Measurements from ENCODE around the gene TMEM170A. TPM values are rescaled to one million over a fixed set of nuclear protein-coding genes. Genes with fewer than 3 reads are reported as not detected.

TMEM170A gene
- total and polyA plus RNA-seq, 10 of the 15 experiments (the other 5 are each of a cell fraction or from before 2014, with no cell fraction given): 7.3 to 28.2 (median 20.9) TPM

DNA sequence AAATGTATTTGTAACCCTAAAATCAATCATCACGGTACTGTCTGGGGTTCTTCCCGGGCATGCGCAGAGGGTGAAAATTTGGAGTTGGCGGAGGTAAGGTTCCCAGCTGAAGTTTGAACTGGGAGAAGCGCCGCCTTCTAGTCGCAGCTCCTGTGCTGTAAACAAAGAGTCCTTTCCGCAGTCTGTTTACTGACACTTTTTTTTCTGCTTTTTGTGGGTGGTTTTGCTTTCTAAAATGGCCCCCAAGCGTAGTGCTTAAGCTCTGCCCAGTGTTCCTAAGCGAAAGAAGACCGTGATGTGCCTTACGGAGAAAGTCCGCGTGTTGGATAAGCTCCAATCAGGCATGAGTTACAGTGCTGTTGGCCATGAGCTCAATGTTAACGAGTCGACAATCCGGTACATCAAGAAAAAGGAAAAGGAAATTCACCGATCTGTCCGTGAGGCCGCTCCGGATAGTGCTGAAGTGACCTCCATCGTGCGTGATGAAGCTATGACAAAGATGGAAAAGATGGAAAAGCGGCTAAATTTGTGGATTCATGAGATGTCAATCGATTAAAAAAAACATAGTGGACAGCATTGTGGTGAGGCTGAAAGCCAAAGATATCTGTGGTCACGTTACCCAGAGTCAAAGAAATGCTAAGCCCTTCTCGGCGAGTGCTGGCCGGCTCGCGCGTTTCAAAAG, 30.6 kb downstream of the TMEM170A start (continued):
- TF ChIP-seq, protein P1, sequence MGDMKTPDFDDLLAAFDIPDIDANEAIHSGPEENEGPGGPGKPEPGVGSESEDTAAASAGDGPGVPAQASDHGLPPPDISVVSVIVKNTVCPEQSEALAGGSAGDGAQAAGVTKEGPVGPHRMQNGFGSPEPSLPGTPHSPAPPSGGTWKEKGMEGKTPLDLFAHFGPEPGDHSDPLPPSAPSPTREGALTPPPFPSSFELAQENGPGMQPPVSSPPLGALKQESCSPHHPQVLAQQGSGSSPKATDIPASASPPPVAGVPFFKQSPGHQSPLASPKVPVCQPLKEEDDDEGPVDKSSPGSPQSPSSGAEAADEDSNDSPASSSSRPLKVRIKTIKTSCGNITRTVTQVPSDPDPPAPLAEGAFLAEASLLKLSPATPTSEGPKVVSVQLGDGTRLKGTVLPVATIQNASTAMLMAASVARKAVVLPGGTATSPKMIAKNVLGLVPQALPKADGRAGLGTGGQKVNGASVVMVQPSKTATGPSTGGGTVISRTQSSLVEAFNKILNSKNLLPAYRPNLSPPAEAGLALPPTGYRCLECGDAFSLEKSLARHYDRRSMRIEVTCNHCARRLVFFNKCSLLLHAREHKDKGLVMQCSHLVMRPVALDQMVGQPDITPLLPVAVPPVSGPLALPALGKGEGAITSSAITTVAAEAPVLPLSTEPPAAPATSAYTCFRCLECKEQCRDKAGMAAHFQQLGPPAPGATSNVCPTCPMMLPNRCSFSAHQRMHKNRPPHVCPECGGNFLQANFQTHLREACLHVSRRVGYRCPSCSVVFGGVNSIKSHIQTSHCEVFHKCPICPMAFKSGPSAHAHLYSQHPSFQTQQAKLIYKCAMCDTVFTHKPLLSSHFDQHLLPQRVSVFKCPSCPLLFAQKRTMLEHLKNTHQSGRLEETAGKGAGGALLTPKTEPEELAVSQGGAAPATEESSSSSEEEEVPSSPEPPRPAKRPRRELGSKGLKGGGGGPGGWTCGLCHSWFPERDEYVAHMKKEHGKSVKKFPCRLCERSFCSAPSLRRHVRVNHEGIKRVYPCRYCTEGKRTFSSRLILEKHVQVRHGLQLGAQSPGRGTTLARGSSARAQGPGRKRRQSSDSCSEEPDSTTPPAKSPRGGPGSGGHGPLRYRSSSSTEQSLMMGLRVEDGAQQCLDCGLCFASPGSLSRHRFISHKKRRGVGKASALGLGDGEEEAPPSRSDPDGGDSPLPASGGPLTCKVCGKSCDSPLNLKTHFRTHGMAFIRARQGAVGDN (IDR thresholded peaks at IDR 0.05): peak; percentile 67; the same call in 1 of the 2 replicates
- TF ChIP-seq SP1 (IDR thresholded peaks at IDR 0.05; ENCODE audit: low read depth, low read length) (no peak), CEBPB (IDR thresholded peaks at IDR 0.05; ENCODE audit: borderline replicate concordance in 1 of 2, low read depth in 2 of 2, low read length in 2 of 2) (no peak), IKZF2 (IDR thresholded peaks at IDR 0.05) (peak; percentile 27 to 60; a peak in 2 of 4 replicates), LARP7 (IDR thresholded peaks at IDR 0.05) (no peak), KLF5 (IDR thresholded peaks at IDR 0.05; ENCODE audit: partially characterized antibody) (no peak), KAT2A (conservative IDR thresholded peaks at IDR 0.05; ENCODE audit: control insufficient read depth, low read depth, low read length) (no peak), NBN (IDR thresholded peaks at IDR 0.05) (peak; percentile 7; the same call in 1 of the 2 replicates), CHD2 (IDR thresholded peaks at IDR 0.05; ENCODE audit: borderline replicate concordance, low read depth, low read length) (no peak), YY1 (IDR thresholded peaks at IDR 0.05; ENCODE audit: low read depth, low read length) (peak; percentile 92), CBX5 (IDR thresholded peaks at IDR 0.05; ENCODE audit: low read depth) (peak; percentile 18; the same call in 1 of the 2 replicates)
- TF ChIP-seq, protein P2, sequence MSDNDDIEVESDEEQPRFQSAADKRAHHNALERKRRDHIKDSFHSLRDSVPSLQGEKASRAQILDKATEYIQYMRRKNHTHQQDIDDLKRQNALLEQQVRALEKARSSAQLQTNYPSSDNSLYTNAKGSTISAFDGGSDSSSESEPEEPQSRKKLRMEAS (IDR thresholded peaks at IDR 0.05; ENCODE audit: low read depth, low read length): 0 out of 2 replicates have a peak, but pooled peaks have one; percentile 48
- TF ChIP-seq, protein P3, sequence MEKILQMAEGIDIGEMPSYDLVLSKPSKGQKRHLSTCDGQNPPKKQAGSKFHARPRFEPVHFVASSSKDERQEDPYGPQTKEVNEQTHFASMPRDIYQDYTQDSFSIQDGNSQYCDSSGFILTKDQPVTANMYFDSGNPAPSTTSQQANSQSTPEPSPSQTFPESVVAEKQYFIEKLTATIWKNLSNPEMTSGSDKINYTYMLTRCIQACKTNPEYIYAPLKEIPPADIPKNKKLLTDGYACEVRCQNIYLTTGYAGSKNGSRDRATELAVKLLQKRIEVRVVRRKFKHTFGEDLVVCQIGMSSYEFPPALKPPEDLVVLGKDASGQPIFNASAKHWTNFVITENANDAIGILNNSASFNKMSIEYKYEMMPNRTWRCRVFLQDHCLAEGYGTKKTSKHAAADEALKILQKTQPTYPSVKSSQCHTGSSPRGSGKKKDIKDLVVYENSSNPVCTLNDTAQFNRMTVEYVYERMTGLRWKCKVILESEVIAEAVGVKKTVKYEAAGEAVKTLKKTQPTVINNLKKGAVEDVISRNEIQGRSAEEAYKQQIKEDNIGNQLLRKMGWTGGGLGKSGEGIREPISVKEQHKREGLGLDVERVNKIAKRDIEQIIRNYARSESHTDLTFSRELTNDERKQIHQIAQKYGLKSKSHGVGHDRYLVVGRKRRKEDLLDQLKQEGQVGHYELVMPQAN (conservative IDR thresholded peaks at IDR 0.05): peak; percentile 68
- TF ChIP-seq, protein P4, sequence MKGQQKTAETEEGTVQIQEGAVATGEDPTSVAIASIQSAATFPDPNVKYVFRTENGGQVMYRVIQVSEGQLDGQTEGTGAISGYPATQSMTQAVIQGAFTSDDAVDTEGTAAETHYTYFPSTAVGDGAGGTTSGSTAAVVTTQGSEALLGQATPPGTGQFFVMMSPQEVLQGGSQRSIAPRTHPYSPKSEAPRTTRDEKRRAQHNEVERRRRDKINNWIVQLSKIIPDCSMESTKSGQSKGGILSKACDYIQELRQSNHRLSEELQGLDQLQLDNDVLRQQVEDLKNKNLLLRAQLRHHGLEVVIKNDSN (IDR thresholded peaks at IDR 0.05; ENCODE audit: borderline replicate concordance, extremely low read length, insufficient read depth, low read depth, low read length): peak; percentile 35
- TF ChIP-seq, protein P5, sequence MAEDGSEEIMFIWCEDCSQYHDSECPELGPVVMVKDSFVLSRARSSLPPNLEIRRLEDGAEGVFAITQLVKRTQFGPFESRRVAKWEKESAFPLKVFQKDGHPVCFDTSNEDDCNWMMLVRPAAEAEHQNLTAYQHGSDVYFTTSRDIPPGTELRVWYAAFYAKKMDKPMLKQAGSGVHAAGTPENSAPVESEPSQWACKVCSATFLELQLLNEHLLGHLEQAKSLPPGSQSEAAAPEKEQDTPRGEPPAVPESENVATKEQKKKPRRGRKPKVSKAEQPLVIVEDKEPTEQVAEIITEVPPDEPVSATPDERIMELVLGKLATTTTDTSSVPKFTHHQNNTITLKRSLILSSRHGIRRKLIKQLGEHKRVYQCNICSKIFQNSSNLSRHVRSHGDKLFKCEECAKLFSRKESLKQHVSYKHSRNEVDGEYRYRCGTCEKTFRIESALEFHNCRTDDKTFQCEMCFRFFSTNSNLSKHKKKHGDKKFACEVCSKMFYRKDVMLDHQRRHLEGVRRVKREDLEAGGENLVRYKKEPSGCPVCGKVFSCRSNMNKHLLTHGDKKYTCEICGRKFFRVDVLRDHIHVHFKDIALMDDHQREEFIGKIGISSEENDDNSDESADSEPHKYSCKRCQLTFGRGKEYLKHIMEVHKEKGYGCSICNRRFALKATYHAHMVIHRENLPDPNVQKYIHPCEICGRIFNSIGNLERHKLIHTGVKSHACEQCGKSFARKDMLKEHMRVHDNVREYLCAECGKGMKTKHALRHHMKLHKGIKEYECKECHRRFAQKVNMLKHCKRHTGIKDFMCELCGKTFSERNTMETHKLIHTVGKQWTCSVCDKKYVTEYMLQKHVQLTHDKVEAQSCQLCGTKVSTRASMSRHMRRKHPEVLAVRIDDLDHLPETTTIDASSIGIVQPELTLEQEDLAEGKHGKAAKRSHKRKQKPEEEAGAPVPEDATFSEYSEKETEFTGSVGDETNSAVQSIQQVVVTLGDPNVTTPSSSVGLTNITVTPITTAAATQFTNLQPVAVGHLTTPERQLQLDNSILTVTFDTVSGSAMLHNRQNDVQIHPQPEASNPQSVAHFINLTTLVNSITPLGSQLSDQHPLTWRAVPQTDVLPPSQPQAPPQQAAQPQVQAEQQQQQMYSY (CRISPR knock-in tag; IDR thresholded peaks at IDR 0.05): no peak
- TF ChIP-seq, protein P6, sequence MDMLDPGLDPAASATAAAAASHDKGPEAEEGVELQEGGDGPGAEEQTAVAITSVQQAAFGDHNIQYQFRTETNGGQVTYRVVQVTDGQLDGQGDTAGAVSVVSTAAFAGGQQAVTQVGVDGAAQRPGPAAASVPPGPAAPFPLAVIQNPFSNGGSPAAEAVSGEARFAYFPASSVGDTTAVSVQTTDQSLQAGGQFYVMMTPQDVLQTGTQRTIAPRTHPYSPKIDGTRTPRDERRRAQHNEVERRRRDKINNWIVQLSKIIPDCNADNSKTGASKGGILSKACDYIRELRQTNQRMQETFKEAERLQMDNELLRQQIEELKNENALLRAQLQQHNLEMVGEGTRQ (IDR thresholded peaks at IDR 0.05; ENCODE audit: borderline replicate concordance, low read depth, low read length): peak; percentile 30; the same call in 1 of the 2 replicates
